ENCODE results near the gene HRG.

Gene HRG

GRCh38 chr3:186639778-186640472 is 25.9 kb upstream of the HRG start, which contains the start of gene FETUB:
Gene FETUB (plus strand): TSS chr3:186640399. CDS start chr3:186640461, 62 bp downstream.
- DNase-seq, result no peak

- DNase-seq, result no peak
These were observed 25.4 kb upstream of the HRG start for GRCh38 chr3:186640473-186640818.

GRCh38 chr3:186640929-186641328 is 24.9 kb upstream of the HRG start:
- no peak for DNase-seq

- DNase-seq, result no peak
These were observed 23.8 kb upstream of the HRG start for GRCh38 chr3:186642014-186642413.

GRCh38 chr3:186643493-186643892 is 22.3 kb upstream of the HRG start:
- no peak for DNase-seq

- DNase-seq, result no peak
These were observed 21.1 kb upstream of the HRG start for GRCh38 chr3:186644683-186645082.

- no peak for DNase-seq
These were observed 19.7 kb upstream of the HRG start for GRCh38 chr3:186646106-186646505.

- no peak for DNase-seq
These were observed 19.0 kb upstream of the HRG start for GRCh38 chr3:186646841-186647240.

- no peak for DNase-seq
These were observed 17.0 kb upstream of the HRG start for GRCh38 chr3:186648851-186649250.

- DNase-seq, result no peak
These were observed 14.1 kb upstream of the HRG start for GRCh38 chr3:186651678-186652215.

- DNase-seq, result no peak
These were observed 12.6 kb upstream of the HRG start for GRCh38 chr3:186653080-186653707.

- no peak for DNase-seq
These were observed 11.8 kb upstream of the HRG start for GRCh38 chr3:186653984-186654383.

GRCh38 chr3:186663361-186664118 is 2.3 kb upstream of the HRG start:
- no peak for DNase-seq

GRCh38 chr3:186664119-186664495 is 1.7 kb upstream of the HRG start:
- no peak for DNase-seq

GRCh38 chr3:186664506-186664905 is 1.3 kb upstream of the HRG start:
- DNase-seq, result no peak

GRCh38 chr3:186668426-186668825 is 2.6 kb downstream of the HRG start:
- no peak for DNase-seq

GRCh38 chr3:186669378-186670084 is 3.7 kb downstream of the HRG start:
- no peak for DNase-seq

- DNase-seq, result no peak
These were observed 4.3 kb downstream of the HRG start for GRCh38 chr3:186670155-186670554.

- no peak for DNase-seq
These were observed 5.2 kb downstream of the HRG start for GRCh38 chr3:186671051-186671450.

- DNase-seq, result no peak
These were observed 12.8 kb downstream of the HRG start for GRCh38 chr3:186678604-186679003.

- no peak for DNase-seq
These were observed 13.3 kb downstream of the HRG start for GRCh38 chr3:186679151-186679550.

- DNase-seq, result no peak
These were observed 15.1 kb downstream of the HRG start for GRCh38 chr3:186680869-186681268.

GRCh38 chr3:186682812-186683211 is 17.0 kb downstream of the HRG start:
- DNase-seq, result no peak

Measured in femur (tissue), 1 donor.